Fibroblast of skin of abdomen (primary cell): ENCODE data around the gene NUP210L.

Source experiments
- DNase-seq: peaks from one replicate; pipeline ENCODE4 v3.0.0-alpha.2; 2013

NUP210L gene

GRCh38 chr1:153963030-153963849 lies 191.6 kb downstream of the NUP210L start, which contains the start of gene SLC39A1:
SLC39A1 (minus strand) TSS chr1:153963537; CDS start chr1:153962715, 822 bp downstream.
- DNase-seq: peak; percentile 96

- no peak for DNase-seq
Observed at GRCh38 chr1:153962088-153963029, 192.5 kb downstream of the NUP210L start.

- no peak for DNase-seq
Observed at GRCh38 chr1:153961421-153961820, 193.5 kb downstream of the NUP210L start.

GRCh38 chr1:153960206-153960605 lies 194.7 kb downstream of the NUP210L start:
- DNase-seq: no peak

- DNase-seq: no peak
Observed at GRCh38 chr1:153959454-153959853, 195.4 kb downstream of the NUP210L start.

- DNase-seq: no peak
Observed at GRCh38 chr1:153958961-153959260, 196.0 kb downstream of the NUP210L start.

- peak; percentile 98 for DNase-seq
Observed at GRCh38 chr1:153958111-153958960, 196.5 kb downstream of the NUP210L start, which contains the start of gene CRTC2. CRTC2 (minus strand) TSS chr1:153958612; CDS start chr1:153958497, 115 bp downstream.

GRCh38 chr1:153957744-153958110 lies 197.1 kb downstream of the NUP210L start:
- DNase-seq: no peak

GRCh38 chr1:153956997-153957715 lies 197.7 kb downstream of the NUP210L start:
- no peak for DNase-seq

- DNase-seq: no peak
Observed at GRCh38 chr1:153954826-153955225, 200.0 kb downstream of the NUP210L start.

GRCh38 chr1:153953859-153954365 lies 201.0 kb downstream of the NUP210L start:
- DNase-seq: no peak

GRCh38 chr1:153951801-153952200 lies 203.1 kb downstream of the NUP210L start:
- no peak for DNase-seq

- DNase-seq: no peak
Observed at GRCh38 chr1:153951183-153951582, 203.7 kb downstream of the NUP210L start.

- peak; percentile 73 for DNase-seq
Observed at GRCh38 chr1:153946622-153947241, 208.1 kb downstream of the NUP210L start, which contains the start of gene DENND4B. DENND4B (minus strand) TSS chr1:153946718; CDS start chr1:153944374, 2,344 bp downstream.

GRCh38 chr1:153945795-153946621 lies 208.9 kb downstream of the NUP210L start:
- DNase-seq: peak; percentile 48

GRCh38 chr1:153945131-153945794 lies 209.6 kb downstream of the NUP210L start:
- DNase-seq: peak; percentile 23

- DNase-seq: no peak
Observed at GRCh38 chr1:153944827-153945117, 210.1 kb downstream of the NUP210L start.

- DNase-seq: no peak
Observed at GRCh38 chr1:153944005-153944826, 210.7 kb downstream of the NUP210L start.
